SJSA1 (cell line): ENCODE results near the gene CNTNAP2. TPM values are rescaled to one million over a fixed set of nuclear protein-coding genes. Genes with fewer than 3 reads are reported as not detected.

Experiments
- DNase-seq, 2 experiments: peaks; one replicate each; pipeline ENCODE4 v3.0.0-alpha.2; 2015 to 2020; ENCODE audit warnings: low spot score in 2 of 2, low read depth in 1 of 2
- H3K27ac ChIP-seq: fragments of 250-450 bp; sonication (Bioruptor Pico); 2 replicates; pipeline ENCODE4 v1.5.1; 2020; ENCODE audit warnings: mild to moderate bottlenecking, moderate library complexity
- H3K27me3 ChIP-seq: fragments of 250-450 bp; sonication (Bioruptor Pico); replicated peaks from 2 replicates; pipeline ENCODE4 v1.5.1; 2020; ENCODE audit warnings: mild to moderate bottlenecking, moderate library complexity
- H3K36me3 ChIP-seq: fragments of 250-450 bp; sonication (Bioruptor Pico); 2 replicates; pipeline ENCODE4 v1.5.1; 2020; ENCODE audit warnings: mild to moderate bottlenecking
- H3K4me1 ChIP-seq: fragments of 250-450 bp; sonication (Bioruptor Pico); replicated peaks from 2 replicates; pipeline ENCODE4 v1.6.1; 2021; ENCODE audit warnings: mild to moderate bottlenecking
- H3K4me3 ChIP-seq: fragments of 250-450 bp; sonication (Bioruptor Pico); 2 replicates; pipeline ENCODE4 v1.5.1; 2020; ENCODE audit warnings: mild to moderate bottlenecking
- H3K9me3 ChIP-seq: fragments of 250-450 bp; sonication (Bioruptor Pico); replicated peaks from 2 replicates; pipeline ENCODE4 v1.5.1; 2020; ENCODE audit warnings: mild to moderate bottlenecking
- total RNA-seq: library from RNA; depleted of rRNA; stranded (reverse); fragments of >200 nt; shearing (Covaris generic); gene quantifications from 2 replicates; pipeline ENCODE4 v1.2.3, GENCODE V29; 2014

Gene CNTNAP2
- total RNA-seq, 1 experiment from 2014 or later: 0.29 TPM

GRCh38 chr7:146781352-146782116, 664.9 kb downstream of the CNTNAP2 start:
- Histone ChIP-seq H3K9me3 (0 out of 2 replicates have a peak, but pooled peaks cover 2% of the 10 kb centered on the region), H3K27me3 (no peaks in the 10 kb centered on the region)
- no peak for DNase-seq

GRCh38 chr7:146787266-146787665, 670.7 kb downstream of the CNTNAP2 start:
- H3K9me3 ChIP-seq: no peaks in the 10 kb centered on the region
- no peaks in the 10 kb centered on the region for H3K27me3 ChIP-seq
- DNase-seq: no peak
- H3K36me3 ChIP-seq: no peaks in the 10 kb centered on the region
- no peak overlapping the region for H3K4me3 ChIP-seq
- H3K4me1 ChIP-seq: no peaks in the 10 kb centered on the region
- H3K27ac ChIP-seq: no peak overlapping the region

More at GRCh38 chr7:146781352-146782116, 664.9 kb downstream of the CNTNAP2 start:
- H3K4me3 ChIP-seq: no peak overlapping the region
- no peak overlapping the region for H3K27ac ChIP-seq
- H3K4me1 ChIP-seq: no peaks in the 10 kb centered on the region
- no peaks in the 10 kb centered on the region for H3K36me3 ChIP-seq

- Histone ChIP-seq H3K27me3 (no peaks in the 10 kb centered on the region), H3K27ac (no peak overlapping the region), H3K9me3 (no peaks in the 10 kb centered on the region), H3K4me1 (no peaks in the 10 kb centered on the region), H3K4me3 (no peak overlapping the region), H3K36me3 (no peaks in the 10 kb centered on the region)
- no peak for DNase-seq
These were observed 671.4 kb downstream of the CNTNAP2 start for GRCh38 chr7:146788008-146788407.

- H3K27ac ChIP-seq: no peak overlapping the region
- H3K4me1 ChIP-seq: no peaks in the 10 kb centered on the region
- H3K9me3 ChIP-seq: no peaks in the 10 kb centered on the region; the same call in 1 of the 2 replicates
- H3K27me3 ChIP-seq: no peaks in the 10 kb centered on the region
- no peak for DNase-seq
- H3K4me3 ChIP-seq: no peak overlapping the region
- H3K36me3 ChIP-seq: no peaks in the 10 kb centered on the region
These were observed 675.0 kb downstream of the CNTNAP2 start for GRCh38 chr7:146791344-146792285.

- Histone ChIP-seq H3K27me3 (no peaks in the 10 kb centered on the region), H3K4me3 (no peak overlapping the region), H3K4me1 (no peaks in the 10 kb centered on the region), H3K9me3 (peaks cover 2% of the 10 kb centered on the region; the same call in 1 of the 2 replicates), H3K27ac (no peak overlapping the region), H3K36me3 (no peaks in the 10 kb centered on the region)
- DNase-seq: no peak
These were observed 688.0 kb downstream of the CNTNAP2 start for GRCh38 chr7:146804620-146805019.

GRCh38 chr7:146805082-146805481, 688.5 kb downstream of the CNTNAP2 start:
- Histone ChIP-seq H3K4me1 (no peaks in the 10 kb centered on the region), H3K27ac (no peak overlapping the region), H3K27me3 (no peaks in the 10 kb centered on the region), H3K4me3 (no peak overlapping the region), H3K9me3 (peaks cover 2% of the 10 kb centered on the region; the same call in 1 of the 2 replicates), H3K36me3 (no peaks in the 10 kb centered on the region)
- DNase-seq: no peak

- Histone ChIP-seq H3K27ac (no peak overlapping the region), H3K36me3 (no peaks in the 10 kb centered on the region), H3K4me3 (no peak overlapping the region), H3K9me3 (no peaks in the 10 kb centered on the region), H3K4me1 (no peaks in the 10 kb centered on the region), H3K27me3 (no peaks in the 10 kb centered on the region)
- DNase-seq: no peak
These were observed 709.7 kb downstream of the CNTNAP2 start for GRCh38 chr7:146826329-146826728.

- Histone ChIP-seq H3K4me3 (no peak overlapping the region), H3K4me1 (no peaks in the 10 kb centered on the region), H3K9me3 (peaks cover 9% of the 10 kb centered on the region; the same call in 1 of the 2 replicates), H3K36me3 (no peaks in the 10 kb centered on the region), H3K27me3 (no peaks in the 10 kb centered on the region), H3K27ac (no peak overlapping the region)
- DNase-seq: no peak
These were observed 714.1 kb downstream of the CNTNAP2 start for GRCh38 chr7:146830686-146831085.

- Histone ChIP-seq H3K4me1 (no peaks in the 10 kb centered on the region), H3K9me3 (peaks cover 9% of the 10 kb centered on the region; the same call in 1 of the 2 replicates), H3K4me3 (no peak overlapping the region), H3K36me3 (no peaks in the 10 kb centered on the region), H3K27ac (no peak overlapping the region), H3K27me3 (no peaks in the 10 kb centered on the region)
- no peak for DNase-seq
These were observed 715.3 kb downstream of the CNTNAP2 start for GRCh38 chr7:146831875-146832274.

GRCh38 chr7:146844405-146844804, 727.8 kb downstream of the CNTNAP2 start:
- Histone ChIP-seq H3K4me3 (no peak overlapping the region), H3K9me3 (peaks cover 6% of the 10 kb centered on the region; the same call in 1 of the 2 replicates), H3K27me3 (no peaks in the 10 kb centered on the region), H3K36me3 (no peaks in the 10 kb centered on the region), H3K27ac (no peak overlapping the region), H3K4me1 (no peaks in the 10 kb centered on the region)
- DNase-seq: no peak

GRCh38 chr7:146858690-146859089, 742.1 kb downstream of the CNTNAP2 start:
- no peaks in the 10 kb centered on the region for H3K27me3 ChIP-seq
- H3K4me3 ChIP-seq: no peak overlapping the region
- H3K4me1 ChIP-seq: no peaks in the 10 kb centered on the region
- H3K27ac ChIP-seq: no peak overlapping the region
- H3K36me3 ChIP-seq: no peaks in the 10 kb centered on the region
- DNase-seq: no peak
- H3K9me3 ChIP-seq: no peaks in the 10 kb centered on the region; the same call in 1 of the 2 replicates

- no peak for DNase-seq
- Histone ChIP-seq H3K9me3 (no peaks in the 10 kb centered on the region; the same call in 1 of the 2 replicates), H3K4me1 (no peaks in the 10 kb centered on the region), H3K27me3 (no peaks in the 10 kb centered on the region), H3K36me3 (no peaks in the 10 kb centered on the region), H3K4me3 (no peak overlapping the region), H3K27ac (no peak overlapping the region)
These were observed 745.1 kb downstream of the CNTNAP2 start for GRCh38 chr7:146861701-146862100.

- no peaks in the 10 kb centered on the region for H3K4me1 ChIP-seq
- H3K36me3 ChIP-seq: no peaks in the 10 kb centered on the region
- H3K27ac ChIP-seq: no peak overlapping the region
- H3K9me3 ChIP-seq: no peaks in the 10 kb centered on the region; the same call in 1 of the 2 replicates
- H3K4me3 ChIP-seq: no peak overlapping the region
- no peaks in the 10 kb centered on the region for H3K27me3 ChIP-seq
- no peak for DNase-seq
These were observed 745.8 kb downstream of the CNTNAP2 start for GRCh38 chr7:146862415-146862814.

- DNase-seq: no peak
- H3K36me3 ChIP-seq: no peaks in the 10 kb centered on the region
- no peak overlapping the region for H3K4me3 ChIP-seq
- no peaks in the 10 kb centered on the region; the same call in none of the 2 replicates for H3K9me3 ChIP-seq
- no peak overlapping the region for H3K27ac ChIP-seq
- H3K27me3 ChIP-seq: no peaks in the 10 kb centered on the region
- no peaks in the 10 kb centered on the region for H3K4me1 ChIP-seq
These were observed 748.0 kb downstream of the CNTNAP2 start for GRCh38 chr7:146864644-146865043.
